Measurements from ENCODE around the gene H6PD.

H6PD gene

DNA sequence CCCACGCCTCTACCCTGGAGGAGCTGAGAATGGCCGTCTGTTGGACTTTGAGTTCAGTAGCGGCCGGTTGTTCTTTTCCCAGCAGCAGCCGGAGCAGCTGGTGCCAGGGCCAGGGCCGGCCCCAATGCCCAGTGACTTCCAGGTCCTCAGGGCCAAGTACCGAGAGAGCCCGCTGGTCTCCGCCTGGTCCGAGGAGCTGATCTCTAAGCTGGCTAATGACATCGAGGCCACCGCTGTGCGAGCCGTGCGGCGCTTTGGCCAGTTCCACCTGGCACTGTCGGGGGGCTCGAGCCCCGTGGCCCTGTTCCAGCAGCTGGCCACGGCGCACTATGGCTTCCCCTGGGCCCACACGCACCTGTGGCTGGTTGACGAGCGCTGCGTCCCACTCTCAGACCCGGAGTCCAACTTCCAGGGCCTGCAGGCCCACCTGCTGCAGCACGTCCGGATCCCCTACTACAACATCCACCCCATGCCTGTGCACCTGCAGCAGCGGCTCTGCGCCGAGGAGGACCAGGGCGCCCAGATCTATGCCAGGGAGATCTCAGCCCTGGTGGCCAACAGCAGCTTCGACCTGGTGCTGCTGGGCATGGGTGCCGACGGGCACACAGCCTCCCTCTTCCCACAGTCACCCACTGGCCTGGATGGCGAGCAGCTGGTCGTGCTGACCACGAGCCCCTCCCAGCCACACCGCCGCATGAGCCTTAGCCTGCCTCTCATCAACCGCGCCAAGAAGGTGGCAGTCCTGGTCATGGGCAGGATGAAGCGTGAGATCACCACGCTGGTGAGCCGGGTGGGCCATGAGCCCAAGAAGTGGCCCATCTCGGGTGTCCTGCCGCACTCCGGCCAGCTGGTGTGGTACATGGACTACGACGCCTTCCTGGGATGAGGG lies 29.7 kb downstream of the H6PD start:
- TF ChIP-seq, protein P1, sequence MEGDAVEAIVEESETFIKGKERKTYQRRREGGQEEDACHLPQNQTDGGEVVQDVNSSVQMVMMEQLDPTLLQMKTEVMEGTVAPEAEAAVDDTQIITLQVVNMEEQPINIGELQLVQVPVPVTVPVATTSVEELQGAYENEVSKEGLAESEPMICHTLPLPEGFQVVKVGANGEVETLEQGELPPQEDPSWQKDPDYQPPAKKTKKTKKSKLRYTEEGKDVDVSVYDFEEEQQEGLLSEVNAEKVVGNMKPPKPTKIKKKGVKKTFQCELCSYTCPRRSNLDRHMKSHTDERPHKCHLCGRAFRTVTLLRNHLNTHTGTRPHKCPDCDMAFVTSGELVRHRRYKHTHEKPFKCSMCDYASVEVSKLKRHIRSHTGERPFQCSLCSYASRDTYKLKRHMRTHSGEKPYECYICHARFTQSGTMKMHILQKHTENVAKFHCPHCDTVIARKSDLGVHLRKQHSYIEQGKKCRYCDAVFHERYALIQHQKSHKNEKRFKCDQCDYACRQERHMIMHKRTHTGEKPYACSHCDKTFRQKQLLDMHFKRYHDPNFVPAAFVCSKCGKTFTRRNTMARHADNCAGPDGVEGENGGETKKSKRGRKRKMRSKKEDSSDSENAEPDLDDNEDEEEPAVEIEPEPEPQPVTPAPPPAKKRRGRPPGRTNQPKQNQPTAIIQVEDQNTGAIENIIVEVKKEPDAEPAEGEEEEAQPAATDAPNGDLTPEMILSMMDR (IDR thresholded peaks at IDR 0.05; ENCODE audit: borderline replicate concordance, insufficient read depth, low read depth, low read length) = no peak
- no peak overlapping the region for H3K4me3 ChIP-seq (ENCODE audit: low read depth, low read length)

- TF ChIP-seq, protein P1 (IDR thresholded peaks at IDR 0.05; ENCODE audit: borderline replicate concordance, insufficient read depth, low read depth, low read length) = no peak
- H3K4me3 ChIP-seq (ENCODE audit: low read depth, low read length) = no peak overlapping the region
These were observed 30.5 kb downstream of the H6PD start for GRCh38 chr1:9265037-9265436.

GRCh38 chr1:9265968-9266367 lies 31.4 kb downstream of the H6PD start:
- no peak overlapping the region for H3K4me3 ChIP-seq (ENCODE audit: low read depth, low read length)
- TF ChIP-seq, protein P1 (IDR thresholded peaks at IDR 0.05; ENCODE audit: borderline replicate concordance, insufficient read depth, low read depth, low read length) = no peak

GRCh38 chr1:9267352-9267686 lies 32.7 kb downstream of the H6PD start:
- no peak overlapping the region for H3K4me3 ChIP-seq (ENCODE audit: low read depth, low read length)
- TF ChIP-seq, protein P1 (IDR thresholded peaks at IDR 0.05; ENCODE audit: borderline replicate concordance, insufficient read depth, low read depth, low read length) = no peak

GRCh38 chr1:9267827-9268581 lies 33.4 kb downstream of the H6PD start:
- H3K4me3 ChIP-seq (ENCODE audit: low read depth, low read length) = no peak overlapping the region
- TF ChIP-seq, protein P1 (IDR thresholded peaks at IDR 0.05; ENCODE audit: borderline replicate concordance, insufficient read depth, low read depth, low read length) = no peak

DNA sequence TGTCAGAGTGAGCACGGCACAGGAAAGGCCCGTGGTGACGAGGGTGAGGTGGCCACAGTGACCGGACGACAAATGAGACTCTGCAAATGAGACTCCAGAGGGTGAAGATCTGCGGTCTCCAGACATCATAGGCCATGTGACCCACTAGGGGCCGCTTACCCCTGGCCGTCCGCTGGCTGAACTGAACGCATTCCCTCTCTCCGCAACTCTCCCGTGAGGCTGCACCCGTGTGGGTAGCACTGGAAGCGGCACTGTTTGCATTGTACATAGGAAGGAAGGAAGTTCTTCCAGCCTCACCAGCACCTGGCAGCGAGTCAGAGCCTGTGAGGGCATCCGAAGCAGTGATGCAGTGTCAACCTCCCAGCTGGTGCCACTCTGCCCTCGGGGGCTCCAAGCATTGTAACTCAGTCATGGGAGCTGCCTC lies 34.5 kb downstream of the H6PD start:
- H3K4me3 ChIP-seq (ENCODE audit: low read depth, low read length) = no peak overlapping the region
- TF ChIP-seq, protein P1 (IDR thresholded peaks at IDR 0.05; ENCODE audit: borderline replicate concordance, insufficient read depth, low read depth, low read length) = no peak
